GM23338 (cell line): ENCODE measurements around the gene EGF.

Experiments used
- CTCF ChIP-seq, 2 experiments: fragments of 200-600 bp in 1 of 2; sonication (generic) in 1 of 2; conservative IDR thresholded peaks; 2 replicates each; pipeline versions ENCODE4 v1.5.1 to v1.6.1; 2016 to 2017; ENCODE audit warnings: antibody characterized with exemption in 2 of 2, low read depth in 2 of 2, mild to moderate bottlenecking in 2 of 2, moderate library complexity in 1 of 2
- EZH2 ChIP-seq: fragments of 200-600 bp; sonication (generic); IDR thresholded peaks from one replicate; pipeline ENCODE4 v1.8.0; 2017; ENCODE audit warnings: antibody characterized with exemption, mild to moderate bottlenecking, low read depth; ENCODE audit not compliant: unreplicated experiment
- EZH2phosphoT487 ChIP-seq: fragments of 200-600 bp; sonication (generic); IDR thresholded peaks from one replicate; pipeline ENCODE4 v1.8.1; 2018; ENCODE audit warnings: antibody characterized with exemption; ENCODE audit not compliant: unreplicated experiment
- JUNB ChIP-seq: IDR thresholded peaks from one replicate; pipeline ENCODE4 v1.6.1; 2016; ENCODE audit warnings: antibody characterized with exemption; ENCODE audit not compliant: unreplicated experiment
- POLR2AphosphoS5 ChIP-seq: IDR thresholded peaks from 2 replicates; pipeline ENCODE4 v1.6.1; 2016; ENCODE audit warnings: antibody characterized with exemption, low read depth
- TF ChIP-seq, protein P1 (sequence below): IDR thresholded peaks from one replicate; pipeline ENCODE4 v1.6.1; 2018; ENCODE audit warnings: antibody characterized with exemption; ENCODE audit not compliant: unreplicated experiment

- no peak for TF ChIP-seq CTCF (conservative IDR thresholded peaks at IDR 0.05; ENCODE audit: low read depth in 2 of 2)
- TF ChIP-seq POLR2AphosphoS5 = no peak
- TF ChIP-seq EZH2phosphoT487 = no peak
- TF ChIP-seq EZH2 = no peak
- TF ChIP-seq, protein P1, sequence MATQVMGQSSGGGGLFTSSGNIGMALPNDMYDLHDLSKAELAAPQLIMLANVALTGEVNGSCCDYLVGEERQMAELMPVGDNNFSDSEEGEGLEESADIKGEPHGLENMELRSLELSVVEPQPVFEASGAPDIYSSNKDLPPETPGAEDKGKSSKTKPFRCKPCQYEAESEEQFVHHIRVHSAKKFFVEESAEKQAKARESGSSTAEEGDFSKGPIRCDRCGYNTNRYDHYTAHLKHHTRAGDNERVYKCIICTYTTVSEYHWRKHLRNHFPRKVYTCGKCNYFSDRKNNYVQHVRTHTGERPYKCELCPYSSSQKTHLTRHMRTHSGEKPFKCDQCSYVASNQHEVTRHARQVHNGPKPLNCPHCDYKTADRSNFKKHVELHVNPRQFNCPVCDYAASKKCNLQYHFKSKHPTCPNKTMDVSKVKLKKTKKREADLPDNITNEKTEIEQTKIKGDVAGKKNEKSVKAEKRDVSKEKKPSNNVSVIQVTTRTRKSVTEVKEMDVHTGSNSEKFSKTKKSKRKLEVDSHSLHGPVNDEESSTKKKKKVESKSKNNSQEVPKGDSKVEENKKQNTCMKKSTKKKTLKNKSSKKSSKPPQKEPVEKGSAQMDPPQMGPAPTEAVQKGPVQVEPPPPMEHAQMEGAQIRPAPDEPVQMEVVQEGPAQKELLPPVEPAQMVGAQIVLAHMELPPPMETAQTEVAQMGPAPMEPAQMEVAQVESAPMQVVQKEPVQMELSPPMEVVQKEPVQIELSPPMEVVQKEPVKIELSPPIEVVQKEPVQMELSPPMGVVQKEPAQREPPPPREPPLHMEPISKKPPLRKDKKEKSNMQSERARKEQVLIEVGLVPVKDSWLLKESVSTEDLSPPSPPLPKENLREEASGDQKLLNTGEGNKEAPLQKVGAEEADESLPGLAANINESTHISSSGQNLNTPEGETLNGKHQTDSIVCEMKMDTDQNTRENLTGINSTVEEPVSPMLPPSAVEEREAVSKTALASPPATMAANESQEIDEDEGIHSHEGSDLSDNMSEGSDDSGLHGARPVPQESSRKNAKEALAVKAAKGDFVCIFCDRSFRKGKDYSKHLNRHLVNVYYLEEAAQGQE = no peak
- TF ChIP-seq JUNB = no peak
Measured at GRCh38 chr4:110058677-110059076, 146.0 kb downstream of the EGF start.
